GM12878 (cell line): ENCODE measurements around the gene DNAJC28. TPM values are rescaled to one million over a fixed set of nuclear protein-coding genes. Genes with fewer than 3 reads are reported as not detected.
A peak's percentile ranks its signal among the peaks of the same experiment; 100 is the strongest.

ENCODE experiments used
- ASH2L ChIP-seq: fragments of 300-600, 200-600 bp; sonication (generic); IDR thresholded peaks from 2 replicates; pipeline ENCODE4 v1.6.1; 2017; ENCODE audit warnings: low read depth, mild to moderate bottlenecking, borderline replicate concordance
- ATF7 ChIP-seq: fragments of 450-650 bp; IDR thresholded peaks from 2 replicates; pipeline ENCODE4 v1.6.1; 2016; ENCODE audit warnings: low read depth, mild to moderate bottlenecking
- CBFB ChIP-seq: IDR thresholded peaks from 2 replicates; pipeline ENCODE4 v1.6.1; 2016; ENCODE audit warnings: antibody characterized with exemption, low read depth
- CREM ChIP-seq: IDR thresholded peaks from 2 replicates; pipeline ENCODE4 v1.6.1; 2014; ENCODE audit warnings: antibody characterized with exemption, low read depth
- GABPA ChIP-seq: IDR thresholded peaks from 2 replicates; pipeline ENCODE4 v1.6.1; 2014; ENCODE audit warnings: antibody characterized with exemption, low read depth, mild to moderate bottlenecking, inconsistent platforms
- HDAC2 ChIP-seq: fragments of 200-600 bp; sonication (generic); IDR thresholded peaks from 2 replicates; pipeline ENCODE4 v1.6.1; 2017
- HDAC6 ChIP-seq: fragments of 200-600 bp; sonication (generic); IDR thresholded peaks from one replicate; pipeline ENCODE4 v1.8.0; 2017; ENCODE audit warnings: antibody characterized with exemption; ENCODE audit not compliant: unreplicated experiment
- IKZF2 ChIP-seq, 2 experiments: fragments of 450-650 bp; IDR thresholded peaks; 2 replicates each; pipeline ENCODE4 v1.6.1; 2017; ENCODE audit warnings: mild to moderate bottlenecking in 2 of 2, moderate library complexity in 2 of 2
- MTA3 ChIP-seq: IDR thresholded peaks from 2 replicates; pipeline ENCODE4 v1.6.1; 2012; ENCODE audit warnings: low read length, inconsistent platforms, borderline replicate concordance
- NFYA ChIP-seq: IDR thresholded peaks from 2 replicates; pipeline ENCODE4 v1.6.1; 2011; ENCODE audit warnings: low read depth, mild to moderate bottlenecking, low read length, improper control_type of control experiment, borderline replicate concordance
- POLR2AphosphoS2 ChIP-seq: IDR thresholded peaks from 2 replicates; pipeline ENCODE4 v1.6.1; 2011; ENCODE audit warnings: low read depth, mild to moderate bottlenecking, low read length, improper control_type of control experiment, moderate library complexity
- RUNX3 ChIP-seq: IDR thresholded peaks from 2 replicates; pipeline ENCODE4 v1.6.1; 2012; ENCODE audit warnings: low read length, inconsistent platforms
- SIN3A ChIP-seq: IDR thresholded peaks from 2 replicates; pipeline ENCODE4 v1.6.1; 2012; ENCODE audit warnings: low read depth, low read length, improper control_type of control experiment
- SMAD5 ChIP-seq: IDR thresholded peaks from 2 replicates; pipeline ENCODE4 v1.6.1; 2016; ENCODE audit warnings: antibody characterized with exemption, low read depth
- SMARCA5 ChIP-seq: fragments of 450-650 bp; IDR thresholded peaks from 2 replicates; pipeline ENCODE4 v1.6.1; 2017; ENCODE audit warnings: mild to moderate bottlenecking
- STAT1 ChIP-seq: fragments of 450-650 bp; conservative IDR thresholded peaks from 2 replicates; pipeline ENCODE4 v1.6.1; 2014; ENCODE audit warnings: antibody characterized with exemption, mild to moderate bottlenecking
- WRNIP1 ChIP-seq: IDR thresholded peaks from 2 replicates; pipeline ENCODE4 v1.6.1; 2011; ENCODE audit warnings: low read depth, low read length, improper control_type of control experiment, borderline replicate concordance
- ZNF384 ChIP-seq: IDR thresholded peaks from 2 replicates; pipeline ENCODE4 v1.6.1; 2012; ENCODE audit warnings: low read depth, mild to moderate bottlenecking, low read length, improper control_type of control experiment, borderline replicate concordance
- ZNF622 ChIP-seq: fragments of 450-650 bp; IDR thresholded peaks from 2 replicates; pipeline ENCODE4 v1.6.1; 2017; ENCODE audit warnings: mild to moderate bottlenecking, inconsistent platforms
- polyA plus RNA-seq, 11 experiments: library from polyadenylated mRNA; depleted of rRNA in 4 of 11; unstranded in 6 of 11; stranded (reverse) in 5 of 11; fragments of >200 nt; fragmentation: Nextera tagmentation in 4 of 11; fragmentation: Illumina TruSeq in 1 of 11; extraction: Ambion mirVana in 4 of 11; extraction: Trizol in 1 of 11; gene quantifications; 1 replicate in 1 of 11; 2 replicates in 10 of 11; pipeline versions ENCODE4 v1.2.1 to v1.2.3, GENCODE V29; 2011 to 2016; ENCODE audit warnings: inconsistent platforms in 2 of 11, missing spikeins in 2 of 11, low read depth in 1 of 11
- total RNA-seq, 4 experiments: library from RNA; depleted of rRNA in 3 of 4; stranded (reverse); fragments of >200 nt in 3 of 4; fragmentation: Illumina TruSeq in 1 of 4; extraction: Trizol in 1 of 4; gene quantifications; 2 replicates each; pipeline versions ENCODE4 v1.2.1 to v1.2.3, GENCODE V29; 2013 to 2021
- TF ChIP-seq, protein P1 (sequence below): IDR thresholded peaks from 2 replicates; pipeline ENCODE4 v1.6.1; 2012; ENCODE audit warnings: improper control_type of control experiment, low read depth, low read length; ENCODE audit not compliant: insufficient replicate concordance

Gene DNAJC28
- total and polyA plus RNA-seq, 10 of the 15 experiments (the other 5 are each of a cell fraction or from before 2014, with no cell fraction given), result 0.26 to 0.77 (median 0.54) TPM

- TF ChIP-seq ZNF384, result no peak
- no peak for TF ChIP-seq SMARCA5
- TF ChIP-seq GABPA, result no peak
- no peak for TF ChIP-seq CBFB
- TF ChIP-seq RUNX3, result peak; percentile 23; the same call in 1 of the 2 replicates
- no peak for TF ChIP-seq ZNF622
- TF ChIP-seq CREM, result peak; percentile 57
- no peak for TF ChIP-seq SMAD5
- no peak for TF ChIP-seq POLR2AphosphoS2
- TF ChIP-seq IKZF2 (IDR thresholded peaks at IDR 0.05), result 0 out of 4 replicates have a peak, but pooled peaks of 1 of the 2 experiments have one; percentile 7
- peak; percentile 63; the same call in 1 of the 2 replicates for TF ChIP-seq ATF7
- no peak for TF ChIP-seq HDAC2
- 0 out of 2 replicates have a peak, but pooled peaks have one; percentile 10 for TF ChIP-seq STAT1
- TF ChIP-seq NFYA, result no peak
- TF ChIP-seq ASH2L, result no peak
- TF ChIP-seq HDAC6, result no peak
- TF ChIP-seq, protein P1, sequence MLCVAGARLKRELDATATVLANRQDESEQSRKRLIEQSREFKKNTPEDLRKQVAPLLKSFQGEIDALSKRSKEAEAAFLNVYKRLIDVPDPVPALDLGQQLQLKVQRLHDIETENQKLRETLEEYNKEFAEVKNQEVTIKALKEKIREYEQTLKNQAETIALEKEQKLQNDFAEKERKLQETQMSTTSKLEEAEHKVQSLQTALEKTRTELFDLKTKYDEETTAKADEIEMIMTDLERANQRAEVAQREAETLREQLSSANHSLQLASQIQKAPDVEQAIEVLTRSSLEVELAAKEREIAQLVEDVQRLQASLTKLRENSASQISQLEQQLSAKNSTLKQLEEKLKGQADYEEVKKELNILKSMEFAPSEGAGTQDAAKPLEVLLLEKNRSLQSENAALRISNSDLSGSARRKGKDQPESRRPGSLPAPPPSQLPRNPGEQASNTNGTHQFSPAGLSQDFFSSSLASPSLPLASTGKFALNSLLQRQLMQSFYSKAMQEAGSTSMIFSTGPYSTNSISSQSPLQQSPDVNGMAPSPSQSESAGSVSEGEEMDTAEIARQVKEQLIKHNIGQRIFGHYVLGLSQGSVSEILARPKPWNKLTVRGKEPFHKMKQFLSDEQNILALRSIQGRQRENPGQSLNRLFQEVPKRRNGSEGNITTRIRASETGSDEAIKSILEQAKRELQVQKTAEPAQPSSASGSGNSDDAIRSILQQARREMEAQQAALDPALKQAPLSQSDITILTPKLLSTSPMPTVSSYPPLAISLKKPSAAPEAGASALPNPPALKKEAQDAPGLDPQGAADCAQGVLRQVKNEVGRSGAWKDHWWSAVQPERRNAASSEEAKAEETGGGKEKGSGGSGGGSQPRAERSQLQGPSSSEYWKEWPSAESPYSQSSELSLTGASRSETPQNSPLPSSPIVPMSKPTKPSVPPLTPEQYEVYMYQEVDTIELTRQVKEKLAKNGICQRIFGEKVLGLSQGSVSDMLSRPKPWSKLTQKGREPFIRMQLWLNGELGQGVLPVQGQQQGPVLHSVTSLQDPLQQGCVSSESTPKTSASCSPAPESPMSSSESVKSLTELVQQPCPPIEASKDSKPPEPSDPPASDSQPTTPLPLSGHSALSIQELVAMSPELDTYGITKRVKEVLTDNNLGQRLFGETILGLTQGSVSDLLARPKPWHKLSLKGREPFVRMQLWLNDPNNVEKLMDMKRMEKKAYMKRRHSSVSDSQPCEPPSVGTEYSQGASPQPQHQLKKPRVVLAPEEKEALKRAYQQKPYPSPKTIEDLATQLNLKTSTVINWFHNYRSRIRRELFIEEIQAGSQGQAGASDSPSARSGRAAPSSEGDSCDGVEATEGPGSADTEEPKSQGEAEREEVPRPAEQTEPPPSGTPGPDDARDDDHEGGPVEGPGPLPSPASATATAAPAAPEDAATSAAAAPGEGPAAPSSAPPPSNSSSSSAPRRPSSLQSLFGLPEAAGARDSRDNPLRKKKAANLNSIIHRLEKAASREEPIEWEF, result no peak
- no peak for TF ChIP-seq WRNIP1
- no peak for TF ChIP-seq SIN3A
- TF ChIP-seq MTA3, result no peak
Measured at GRCh38 chr21:33541105-33541711, 49.7 kb upstream of the DNAJC28 start (continued).
